K562 (cell line): ENCODE measurements around the gene AIFM3. TPM values are rescaled to one million over a fixed set of nuclear protein-coding genes. Genes with fewer than 3 reads are reported as not detected.

Experiments used
- ADNP ChIP-seq: fragments of 200-800 bp; sonication (Bioruptor generic); IDR thresholded peaks from 2 replicates; pipeline ENCODE4 v1.6.1; 2016; ENCODE audit warnings: missing genetic modification characterization, missing compliant biosample characterization
- ARHGAP35 ChIP-seq: fragments of 450-650 bp; IDR thresholded peaks from 2 replicates; pipeline ENCODE4 v1.6.1; 2018; ENCODE audit not compliant: partially characterized antibody
- CAMTA2 ChIP-seq: fragments of 250-450 bp; sonication (Bioruptor Pico); conservative IDR thresholded peaks from 2 replicates; pipeline ENCODE4 v1.5.1; 2022
- EGR1 ChIP-seq: fragments of 450-650 bp; conservative IDR thresholded peaks from 2 replicates; pipeline ENCODE4 v1.6.1; 2017; ENCODE audit warnings: mild to moderate bottlenecking
- ELF2 ChIP-seq: fragments of 250-450 bp; sonication (Bioruptor Pico); IDR thresholded peaks from 2 replicates; pipeline ENCODE4 v1.5.0; 2021; ENCODE audit warnings: mild to moderate bottlenecking
- FOXK1 ChIP-seq: sonication (generic); formaldehyde crosslinking; IDR thresholded peaks from 2 replicates; pipeline ENCODE4 v1.8.0; 2022; ENCODE audit warnings: missing genetic modification reagents, mild to moderate bottlenecking, borderline replicate concordance
- GTF2F1 ChIP-seq: IDR thresholded peaks from 2 replicates; pipeline ENCODE4 v1.6.1; 2011; ENCODE audit warnings: low read depth, low read length, improper control_type of control experiment
- HNRNPH1 ChIP-seq: fragments of 200-400 bp; formaldehyde crosslinking; optimal IDR thresholded peaks from 2 replicates; pipeline ENCODE3; 2017; ENCODE audit warnings: low read depth, mild to moderate bottlenecking, low read length, moderate library complexity
- HOXB6 ChIP-seq: fragments of 250-450 bp; sonication (Bioruptor Pico); IDR thresholded peaks from 2 replicates; pipeline ENCODE4 v1.5.1; 2022; ENCODE audit warnings: mild to moderate bottlenecking, borderline replicate concordance
- JUND ChIP-seq, 2 experiments: IDR thresholded peaks; 2 replicates in 1 of 2; 3 replicates in 1 of 2; pipeline ENCODE4 v1.6.1; 2011; ENCODE audit warnings: borderline replicate concordance in 2 of 2, low read depth in 2 of 2, low read length in 2 of 2, improper control_type of control experiment in 1 of 2, missing biosample characterization in 1 of 2, missing genetic modification characterization in 1 of 2, missing genetic modification reagents in 1 of 2
- MTA2 ChIP-seq: fragments of 450-650 bp; IDR thresholded peaks from 2 replicates; pipeline ENCODE4 v1.6.1; 2016; ENCODE audit warnings: low read depth
- NFATC3 ChIP-seq: fragments of 450-650 bp; IDR thresholded peaks from 2 replicates; pipeline ENCODE4 v1.6.1; 2017; ENCODE audit warnings: mild to moderate bottlenecking
- NFIX ChIP-seq: fragments of 250-450 bp; sonication (Bioruptor Pico); IDR thresholded peaks from 2 replicates; pipeline ENCODE4 v1.4.0; 2020; ENCODE audit warnings: low read depth, mild to moderate bottlenecking, moderate library complexity
- POLR3G ChIP-seq: IDR thresholded peaks from 2 replicates; pipeline ENCODE4 v1.6.1; 2011; ENCODE audit not compliant: insufficient read length, insufficient replicate concordance; ENCODE audit errors: extremely low read depth
- SAP30 ChIP-seq: fragments of 200-600 bp; sonication (generic); IDR thresholded peaks from 2 replicates; pipeline ENCODE4 v1.6.1; 2012; ENCODE audit warnings: borderline replicate concordance, low read depth, mild to moderate bottlenecking, moderate library complexity, low read length, control low read depth, inconsistent platforms; ENCODE audit not compliant: insufficient read depth, poor library complexity, severe bottlenecking
- SMAD1 ChIP-seq: fragments of 150-350 bp; IDR thresholded peaks from 2 replicates; pipeline ENCODE4 v1.6.1; 2014; ENCODE audit warnings: low read length, low read depth; ENCODE audit not compliant: partially characterized antibody
- U2AF2 ChIP-seq: fragments of 200-400 bp; formaldehyde crosslinking; optimal IDR thresholded peaks from 2 replicates; pipeline ENCODE3; 2017; ENCODE audit warnings: low read depth, mild to moderate bottlenecking, low read length
- ZNF431 ChIP-seq: sonication (generic); formaldehyde crosslinking; IDR thresholded peaks from 2 replicates; pipeline ENCODE4 v1.8.0; 2022; ENCODE audit warnings: mild to moderate bottlenecking, missing genetic modification reagents
- ZNF707 ChIP-seq: fragments of 250-450 bp; sonication (Bioruptor Pico); conservative IDR thresholded peaks from 2 replicates; pipeline ENCODE4 v1.8.0; 2022; ENCODE audit warnings: inconsistent platforms, mild to moderate bottlenecking, moderate library complexity
- ZSCAN32 ChIP-seq: fragments of 450-650 bp; formaldehyde crosslinking; IDR thresholded peaks from 2 replicates; pipeline ENCODE4 v1.4.0; 2020; ENCODE audit warnings: mild to moderate bottlenecking, moderate library complexity
- polyA plus RNA-seq, 8 experiments: library from polyadenylated mRNA; depleted of rRNA in 4 of 8; stranded (reverse) in 5 of 8; unstranded in 3 of 8; fragments of >200 nt; fragmentation: Nextera tagmentation in 2 of 8; fragmentation: Illumina TruSeq in 1 of 8; extraction: Ambion mirVana in 2 of 8; extraction: Trizol in 1 of 8; gene quantifications; 2 replicates each; pipeline versions ENCODE4 v1.2.1 to v1.2.3, GENCODE V29; 2011 to 2014; ENCODE audit warnings: inconsistent platforms in 1 of 8, missing spikeins in 1 of 8
- total RNA-seq, 7 experiments: library from RNA; depleted of rRNA in 6 of 7; stranded (reverse); fragments of >200 nt in 6 of 7; fragmentation: Illumina TruSeq in 2 of 7; extraction: Trizol in 2 of 7; gene quantifications; 2 replicates each; pipeline versions ENCODE4 v1.2.1 to v1.2.3, GENCODE V29; 2011 to 2021; ENCODE audit warnings: low replicate concordance in 1 of 7
- TF ChIP-seq, protein P1 (sequence below): sonication (generic); IDR thresholded peaks from 2 replicates; pipeline ENCODE4 v1.6.1; 2016
- TF ChIP-seq, protein P2 (sequence below): fragments of 250-450 bp; sonication (Bioruptor Pico); IDR thresholded peaks from 2 replicates; pipeline ENCODE4 v1.5.0; 2020; ENCODE audit warnings: mild to moderate bottlenecking
- TF ChIP-seq, protein P3 (sequence below): fragments of 250-450 bp; sonication (Bioruptor Pico); IDR thresholded peaks from 2 replicates; pipeline ENCODE4 v1.4.0; 2020

The AIFM3 gene
- total and polyA plus RNA-seq, 9 of the 15 experiments (the other 6 are each of a cell fraction or from before 2014, with no cell fraction given) = 0.03 to 0.20 (median 0.07) TPM; not detected in 1

DNA sequence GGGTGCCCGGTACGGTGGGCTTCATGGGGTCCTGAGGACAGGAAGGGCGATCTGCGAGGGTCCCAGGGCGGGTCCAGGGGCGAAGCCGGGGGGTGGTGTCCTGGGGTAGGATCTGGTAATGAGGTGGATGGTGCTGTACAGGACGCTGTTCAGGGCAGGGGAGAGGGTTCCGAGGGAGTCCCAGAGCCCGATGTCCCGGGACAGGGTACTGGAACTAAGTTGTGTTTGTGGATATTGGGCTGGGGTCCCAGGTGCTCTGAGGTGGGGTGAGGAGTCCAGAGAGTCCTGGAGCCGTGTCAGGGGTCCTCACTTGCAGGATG, 15.5 kb downstream of the AIFM3 start (continued):
- TF ChIP-seq ZNF431 (no peak), HOXB6 (0 out of 2 replicates have a peak, but pooled peaks have one; percentile 12), ZNF707 (CRISPR knock-in tag) (peak; percentile 55), SAP30 (peak; percentile 83), ELF2 (peak; percentile 81), ADNP (tag) (no peak), EGR1 (no peak), NFIX (no peak), FOXK1 (CRISPR knock-in tag) (no peak), HNRNPH1 (no peak), SMAD1 (no peak), U2AF2 (no peak), ZSCAN32 (no peak), NFATC3 (no peak), POLR3G (no peak), GTF2F1 (no peak), ARHGAP35 (no peak), CAMTA2 (no peak), JUND (IDR thresholded peaks at IDR 0.05; ENCODE audit: borderline replicate concordance, low read depth, low read length) (no peak), JUND (tag; IDR thresholded peaks at IDR 0.05; ENCODE audit: borderline replicate concordance, low read depth, low read length) (no peak), MTA2 (no peak)
- TF ChIP-seq, protein P1, sequence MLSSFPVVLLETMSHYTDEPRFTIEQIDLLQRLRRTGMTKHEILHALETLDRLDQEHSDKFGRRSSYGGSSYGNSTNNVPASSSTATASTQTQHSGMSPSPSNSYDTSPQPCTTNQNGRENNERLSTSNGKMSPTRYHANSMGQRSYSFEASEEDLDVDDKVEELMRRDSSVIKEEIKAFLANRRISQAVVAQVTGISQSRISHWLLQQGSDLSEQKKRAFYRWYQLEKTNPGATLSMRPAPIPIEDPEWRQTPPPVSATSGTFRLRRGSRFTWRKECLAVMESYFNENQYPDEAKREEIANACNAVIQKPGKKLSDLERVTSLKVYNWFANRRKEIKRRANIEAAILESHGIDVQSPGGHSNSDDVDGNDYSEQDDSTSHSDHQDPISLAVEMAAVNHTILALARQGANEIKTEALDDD = no peak
- TF ChIP-seq, protein P2, sequence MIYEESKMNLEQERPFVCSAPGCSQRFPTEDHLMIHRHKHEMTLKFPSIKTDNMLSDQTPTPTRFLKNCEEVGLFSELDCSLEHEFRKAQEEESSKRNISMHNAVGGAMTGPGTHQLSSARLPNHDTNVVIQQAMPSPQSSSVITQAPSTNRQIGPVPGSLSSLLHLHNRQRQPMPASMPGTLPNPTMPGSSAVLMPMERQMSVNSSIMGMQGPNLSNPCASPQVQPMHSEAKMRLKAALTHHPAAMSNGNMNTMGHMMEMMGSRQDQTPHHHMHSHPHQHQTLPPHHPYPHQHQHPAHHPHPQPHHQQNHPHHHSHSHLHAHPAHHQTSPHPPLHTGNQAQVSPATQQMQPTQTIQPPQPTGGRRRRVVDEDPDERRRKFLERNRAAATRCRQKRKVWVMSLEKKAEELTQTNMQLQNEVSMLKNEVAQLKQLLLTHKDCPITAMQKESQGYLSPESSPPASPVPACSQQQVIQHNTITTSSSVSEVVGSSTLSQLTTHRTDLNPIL (CRISPR knock-in tag) = no peak
- TF ChIP-seq, protein P3, sequence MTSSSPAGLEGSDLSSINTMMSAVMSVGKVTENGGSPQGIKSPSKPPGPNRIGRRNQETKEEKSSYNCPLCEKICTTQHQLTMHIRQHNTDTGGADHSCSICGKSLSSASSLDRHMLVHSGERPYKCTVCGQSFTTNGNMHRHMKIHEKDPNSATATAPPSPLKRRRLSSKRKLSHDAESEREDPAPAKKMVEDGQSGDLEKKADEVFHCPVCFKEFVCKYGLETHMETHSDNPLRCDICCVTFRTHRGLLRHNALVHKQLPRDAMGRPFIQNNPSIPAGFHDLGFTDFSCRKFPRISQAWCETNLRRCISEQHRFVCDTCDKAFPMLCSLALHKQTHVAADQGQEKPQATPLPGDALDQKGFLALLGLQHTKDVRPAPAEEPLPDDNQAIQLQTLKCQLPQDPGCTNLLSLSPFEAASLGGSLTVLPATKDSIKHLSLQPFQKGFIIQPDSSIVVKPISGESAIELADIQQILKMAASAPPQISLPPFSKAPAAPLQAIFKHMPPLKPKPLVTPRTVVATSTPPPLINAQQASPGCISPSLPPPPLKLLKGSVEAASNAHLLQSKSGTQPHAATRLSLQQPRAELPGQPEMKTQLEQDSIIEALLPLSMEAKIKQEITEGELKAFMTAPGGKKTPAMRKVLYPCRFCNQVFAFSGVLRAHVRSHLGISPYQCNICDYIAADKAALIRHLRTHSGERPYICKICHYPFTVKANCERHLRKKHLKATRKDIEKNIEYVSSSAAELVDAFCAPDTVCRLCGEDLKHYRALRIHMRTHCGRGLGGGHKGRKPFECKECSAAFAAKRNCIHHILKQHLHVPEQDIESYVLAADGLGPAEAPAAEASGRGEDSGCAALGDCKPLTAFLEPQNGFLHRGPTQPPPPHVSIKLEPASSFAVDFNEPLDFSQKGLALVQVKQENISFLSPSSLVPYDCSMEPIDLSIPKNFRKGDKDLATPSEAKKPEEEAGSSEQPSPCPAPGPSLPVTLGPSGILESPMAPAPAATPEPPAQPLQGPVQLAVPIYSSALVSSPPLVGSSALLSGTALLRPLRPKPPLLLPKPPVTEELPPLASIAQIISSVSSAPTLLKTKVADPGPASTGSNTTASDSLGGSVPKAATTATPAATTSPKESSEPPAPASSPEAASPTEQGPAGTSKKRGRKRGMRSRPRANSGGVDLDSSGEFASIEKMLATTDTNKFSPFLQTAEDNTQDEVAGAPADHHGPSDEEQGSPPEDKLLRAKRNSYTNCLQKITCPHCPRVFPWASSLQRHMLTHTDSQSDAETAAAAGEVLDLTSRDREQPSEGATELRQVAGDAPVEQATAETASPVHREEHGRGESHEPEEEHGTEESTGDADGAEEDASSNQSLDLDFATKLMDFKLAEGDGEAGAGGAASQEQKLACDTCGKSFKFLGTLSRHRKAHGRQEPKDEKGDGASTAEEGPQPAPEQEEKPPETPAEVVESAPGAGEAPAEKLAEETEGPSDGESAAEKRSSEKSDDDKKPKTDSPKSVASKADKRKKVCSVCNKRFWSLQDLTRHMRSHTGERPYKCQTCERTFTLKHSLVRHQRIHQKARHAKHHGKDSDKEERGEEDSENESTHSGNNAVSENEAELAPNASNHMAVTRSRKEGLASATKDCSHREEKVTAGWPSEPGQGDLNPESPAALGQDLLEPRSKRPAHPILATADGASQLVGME (CRISPR knock-in tag) = no peak
